ENCODE results near the gene LARP1.
"Not testable (repeated sequence)": the region's sequence is repeated elsewhere in the genome, so short reads cannot be mapped to it uniquely, and the experiment has no call there.

The LARP1 gene

DNA sequence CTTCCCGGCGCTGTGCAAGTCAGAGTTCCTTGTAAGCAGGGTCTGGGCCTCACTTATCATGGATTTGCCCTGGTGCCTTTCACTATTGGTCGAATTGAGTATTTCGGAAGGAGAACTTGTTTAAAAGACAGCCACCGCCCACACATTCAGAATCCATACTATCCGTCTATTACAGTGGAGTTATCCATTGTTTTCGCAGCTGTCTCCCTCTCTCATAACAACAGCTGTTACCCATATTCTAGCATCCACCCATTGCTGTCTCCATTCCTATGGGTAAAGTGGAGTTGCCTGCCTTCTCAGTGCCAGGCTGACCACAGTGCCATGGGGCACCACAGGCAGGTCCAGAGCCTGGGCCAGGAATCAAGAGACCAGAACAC lies 75.0 kb downstream of the LARP1 start:
- Histone ChIP-seq H4K20me1 (ENCODE audit: control insufficient read depth, insufficient read depth, low read depth, low read length) (no peaks in the 10 kb centered on the region), H3F3A (ENCODE audit: control insufficient read depth, insufficient read depth) (no peaks in the 10 kb centered on the region), H3K36me3 (ENCODE audit: control insufficient read depth, low read length) (peaks cover 29% of the 10 kb centered on the region), H3K9me2 (replicated peaks; ENCODE audit: control insufficient read depth, low read length) (no peaks in the 10 kb centered on the region), H3K79me2 (ENCODE audit: control insufficient read depth, low read length) (no peaks in the 10 kb centered on the region), H3K4me1 (ENCODE audit: control insufficient read depth, low read length) (peaks cover 5% of the 10 kb centered on the region), H3K4me3 (ENCODE audit: low read length) (no peak overlapping the region), H3K27me3 (ENCODE audit: control insufficient read depth, low read length) (no peaks in the 10 kb centered on the region), H3K4me2 (ENCODE audit: low read length) (no peak overlapping the region), H3K9me3 (ENCODE audit: control insufficient read depth, insufficient read depth, low read length) (no peaks in the 10 kb centered on the region), H3K27ac (ENCODE audit: low read depth, low read length) (no peak overlapping the region)
- TF ChIP-seq, protein P1, sequence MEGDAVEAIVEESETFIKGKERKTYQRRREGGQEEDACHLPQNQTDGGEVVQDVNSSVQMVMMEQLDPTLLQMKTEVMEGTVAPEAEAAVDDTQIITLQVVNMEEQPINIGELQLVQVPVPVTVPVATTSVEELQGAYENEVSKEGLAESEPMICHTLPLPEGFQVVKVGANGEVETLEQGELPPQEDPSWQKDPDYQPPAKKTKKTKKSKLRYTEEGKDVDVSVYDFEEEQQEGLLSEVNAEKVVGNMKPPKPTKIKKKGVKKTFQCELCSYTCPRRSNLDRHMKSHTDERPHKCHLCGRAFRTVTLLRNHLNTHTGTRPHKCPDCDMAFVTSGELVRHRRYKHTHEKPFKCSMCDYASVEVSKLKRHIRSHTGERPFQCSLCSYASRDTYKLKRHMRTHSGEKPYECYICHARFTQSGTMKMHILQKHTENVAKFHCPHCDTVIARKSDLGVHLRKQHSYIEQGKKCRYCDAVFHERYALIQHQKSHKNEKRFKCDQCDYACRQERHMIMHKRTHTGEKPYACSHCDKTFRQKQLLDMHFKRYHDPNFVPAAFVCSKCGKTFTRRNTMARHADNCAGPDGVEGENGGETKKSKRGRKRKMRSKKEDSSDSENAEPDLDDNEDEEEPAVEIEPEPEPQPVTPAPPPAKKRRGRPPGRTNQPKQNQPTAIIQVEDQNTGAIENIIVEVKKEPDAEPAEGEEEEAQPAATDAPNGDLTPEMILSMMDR (IDR thresholded peaks at IDR 0.05; ENCODE audit: low read depth, low read length, poor library complexity, severe bottlenecking): no peak
- no peak for TF ChIP-seq EZH2phosphoT487 (IDR thresholded peaks at IDR 0.05; ENCODE audit: borderline replicate concordance, low read length)

DNA sequence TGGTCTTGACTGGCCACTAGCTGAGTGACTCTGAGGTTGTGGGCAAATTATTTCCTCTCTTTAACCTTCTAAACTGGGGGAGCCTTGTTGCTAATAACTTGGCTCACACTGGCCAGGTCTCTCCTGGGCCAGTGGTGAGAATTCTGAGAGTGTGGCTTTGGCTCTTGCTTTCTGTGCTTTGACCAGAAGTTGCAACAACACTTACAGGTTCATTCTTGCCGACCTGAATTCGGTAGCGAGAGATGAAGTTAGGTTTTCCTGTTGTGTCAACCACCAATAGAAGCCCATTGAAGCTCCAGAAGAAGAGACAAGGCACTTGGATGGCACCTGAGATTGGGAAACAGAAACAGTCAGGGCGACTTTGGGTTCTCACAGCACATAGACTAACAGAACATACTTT lies 75.4 kb downstream of the LARP1 start:
- Histone ChIP-seq H3K4me2 (ENCODE audit: low read length) (no peak overlapping the region), H3K4me3 (ENCODE audit: low read length) (no peak overlapping the region), H3K36me3 (ENCODE audit: control insufficient read depth, low read length) (peaks cover 29% of the 10 kb centered on the region), H3F3A (ENCODE audit: control insufficient read depth, insufficient read depth) (no peaks in the 10 kb centered on the region), H4K20me1 (ENCODE audit: control insufficient read depth, insufficient read depth, low read depth, low read length) (no peaks in the 10 kb centered on the region), H3K9me2 (replicated peaks; ENCODE audit: control insufficient read depth, low read length) (no peaks in the 10 kb centered on the region), H3K9me3 (ENCODE audit: control insufficient read depth, insufficient read depth, low read length) (no peaks in the 10 kb centered on the region), H3K79me2 (ENCODE audit: control insufficient read depth, low read length) (no peaks in the 10 kb centered on the region), H3K27me3 (ENCODE audit: control insufficient read depth, low read length) (no peaks in the 10 kb centered on the region), H3K4me1 (ENCODE audit: control insufficient read depth, low read length) (peaks cover 5% of the 10 kb centered on the region), H3K27ac (ENCODE audit: low read depth, low read length) (no peak overlapping the region)
- TF ChIP-seq EZH2phosphoT487 (IDR thresholded peaks at IDR 0.05; ENCODE audit: borderline replicate concordance, low read length): no peak
- TF ChIP-seq, protein P1 (IDR thresholded peaks at IDR 0.05; ENCODE audit: low read depth, low read length, poor library complexity, severe bottlenecking): no peak

DNA sequence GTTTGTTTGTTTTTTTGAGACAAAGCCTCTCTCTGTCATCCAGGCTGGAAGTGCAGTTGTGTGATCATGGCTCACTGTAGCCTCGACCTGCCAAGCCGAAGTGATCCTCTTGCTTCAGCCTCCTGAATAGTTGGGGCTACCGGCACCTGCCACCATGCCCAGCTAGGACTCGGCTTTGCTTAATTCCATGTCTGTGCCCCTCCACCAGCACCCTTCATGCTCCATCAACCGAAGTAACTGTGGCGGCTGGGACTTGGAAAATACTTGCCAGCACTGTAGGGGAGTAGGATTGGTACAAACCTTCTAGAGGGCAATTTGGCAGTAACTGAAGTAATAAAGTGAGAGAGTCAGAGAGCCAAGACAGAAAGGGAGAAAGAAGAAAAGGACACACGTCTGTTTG lies 76.3 kb downstream of the LARP1 start:
- H4K20me1 ChIP-seq (ENCODE audit: control insufficient read depth, insufficient read depth, low read depth, low read length): no peaks in the 10 kb centered on the region
- H3F3A ChIP-seq (ENCODE audit: control insufficient read depth, insufficient read depth): no peaks in the 10 kb centered on the region
- no peak overlapping the region for H3K27ac ChIP-seq (ENCODE audit: low read depth, low read length)
- no peaks in the 10 kb centered on the region for H3K9me2 ChIP-seq (replicated peaks; ENCODE audit: control insufficient read depth, low read length)
- no peak overlapping the region for H3K4me2 ChIP-seq (ENCODE audit: low read length)
- TF ChIP-seq EZH2phosphoT487 (IDR thresholded peaks at IDR 0.05; ENCODE audit: borderline replicate concordance, low read length): no peak
- TF ChIP-seq, protein P1 (IDR thresholded peaks at IDR 0.05; ENCODE audit: low read depth, low read length, poor library complexity, severe bottlenecking): no peak
- peaks cover 5% of the 10 kb centered on the region for H3K4me1 ChIP-seq (ENCODE audit: control insufficient read depth, low read length)
- no peaks in the 10 kb centered on the region for H3K79me2 ChIP-seq (ENCODE audit: control insufficient read depth, low read length)
- peaks cover 29% of the 10 kb centered on the region for H3K36me3 ChIP-seq (ENCODE audit: control insufficient read depth, low read length)
- H3K4me3 ChIP-seq (ENCODE audit: low read length): no peak overlapping the region
- H3K9me3 ChIP-seq (ENCODE audit: control insufficient read depth, insufficient read depth, low read length): no peaks in the 10 kb centered on the region
- H3K27me3 ChIP-seq (ENCODE audit: control insufficient read depth, low read length): no peaks in the 10 kb centered on the region

DNA sequence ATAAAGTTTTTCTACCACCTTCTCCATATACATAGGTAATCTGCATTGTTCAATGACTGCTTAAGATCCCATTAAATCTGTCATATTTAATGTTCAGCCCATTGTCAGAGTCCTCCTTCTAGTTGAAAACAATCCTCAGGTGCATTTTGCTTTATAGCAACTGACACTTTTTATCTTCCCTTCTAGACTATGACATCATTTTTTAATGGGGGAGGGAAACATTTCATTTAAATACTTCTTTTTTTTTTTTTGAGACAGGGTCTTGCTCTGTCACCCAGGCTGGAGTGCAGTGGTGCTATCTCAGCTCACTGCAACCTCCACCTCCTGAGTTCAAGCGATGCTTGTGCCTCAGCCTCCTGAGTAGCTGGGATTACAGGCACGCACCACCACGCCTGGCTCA lies 77.6 kb downstream of the LARP1 start:
- H3K4me2 ChIP-seq (ENCODE audit: low read length): not testable (repeated sequence)

More for the DNA sequence above, 77.6 kb downstream of the LARP1 start:
- H3K36me3 ChIP-seq (ENCODE audit: control insufficient read depth, low read length): peaks cover 29% of the 10 kb centered on the region
- not testable (repeated sequence) for H3K79me2 ChIP-seq (ENCODE audit: control insufficient read depth, low read length); H3F3A ChIP-seq (ENCODE audit: control insufficient read depth, insufficient read depth); H3K27me3 ChIP-seq (ENCODE audit: control insufficient read depth, low read length); H3K4me1 ChIP-seq (ENCODE audit: control insufficient read depth, low read length); H4K20me1 ChIP-seq (ENCODE audit: control insufficient read depth, insufficient read depth, low read depth, low read length); H3K9me2 ChIP-seq (replicated peaks; ENCODE audit: control insufficient read depth, low read length); H3K27ac ChIP-seq (ENCODE audit: low read depth, low read length); H3K4me3 ChIP-seq (ENCODE audit: low read length); H3K9me3 ChIP-seq (ENCODE audit: control insufficient read depth, insufficient read depth, low read length)
